SHP77 (cell line): ENCODE data around the gene MTRR.

Experiments
- DNase-seq, 2 experiments: peaks; one replicate each; lab custom pipeline; 2025; lab: John Stamatoyannopoulos, UW

The MTRR gene

GRCh38 chr5:7857361-7857760, 11.6 kb upstream of the MTRR start:
- no peak for DNase-seq

GRCh38 chr5:7857926-7858632, 10.9 kb upstream of the MTRR start:
- no peak for DNase-seq

GRCh38 chr5:7866196-7866595, 2.8 kb upstream of the MTRR start:
- no peak for DNase-seq

- no peak for DNase-seq
These were observed 1.7 kb upstream of the MTRR start for GRCh38 chr5:7867260-7867659.

- DNase-seq = no peak
These were observed 548 bp upstream of the MTRR start for GRCh38 chr5:7868427-7868772.

- peak in 1 of 2 experiments; percentile 13 for DNase-seq
These were observed 657 bp downstream of the MTRR start for GRCh38 chr5:7869474-7870136.

- no peak for DNase-seq
These were observed 2.7 kb downstream of the MTRR start for GRCh38 chr5:7871653-7872052.

- no peak for DNase-seq
These were observed 3.7 kb downstream of the MTRR start for GRCh38 chr5:7872517-7873130.

- DNase-seq = no peak
These were observed 4.3 kb downstream of the MTRR start for GRCh38 chr5:7873216-7873615.

GRCh38 chr5:7874639-7875038, 5.7 kb downstream of the MTRR start:
- DNase-seq = no peak

GRCh38 chr5:7875151-7875550, 6.2 kb downstream of the MTRR start:
- DNase-seq = no peak

- no peak for DNase-seq
These were observed 7.9 kb downstream of the MTRR start for GRCh38 chr5:7876867-7877266.

- no peak for DNase-seq
These were observed 8.9 kb downstream of the MTRR start for GRCh38 chr5:7877851-7878250.

- DNase-seq = no peak
These were observed 9.5 kb downstream of the MTRR start for GRCh38 chr5:7878381-7878873.

- DNase-seq = no peak
These were observed 12.1 kb downstream of the MTRR start for GRCh38 chr5:7881091-7881490.

GRCh38 chr5:7881816-7882215, 12.9 kb downstream of the MTRR start:
- no peak for DNase-seq

GRCh38 chr5:7882926-7883325, 14.0 kb downstream of the MTRR start:
- no peak for DNase-seq

- no peak for DNase-seq
These were observed 15.7 kb downstream of the MTRR start for GRCh38 chr5:7884491-7885267.

- DNase-seq = peak; percentile 13 to 17
These were observed 18.0 kb downstream of the MTRR start for GRCh38 chr5:7886849-7887475.

- no peak for DNase-seq
These were observed 20.0 kb downstream of the MTRR start for GRCh38 chr5:7888901-7889300.

- no peak for DNase-seq
These were observed 25.5 kb downstream of the MTRR start for GRCh38 chr5:7894439-7894838.

- no peak for DNase-seq
These were observed 25.9 kb downstream of the MTRR start for GRCh38 chr5:7894860-7895259.
